AG09319 (cell line): Measurements from ENCODE around the gene SLC3A2.

Experiments used
- DNase-seq: peaks from one replicate; pipeline ENCODE4 v3.0.0-alpha.2; 2010; ENCODE audit warnings: low read depth; ENCODE audit errors: extremely low read depth
- TF ChIP-seq, protein P1 (sequence below): IDR thresholded peaks from 2 replicates; pipeline ENCODE4 v1.5.1; 2011; ENCODE audit warnings: low read depth, mild to moderate bottlenecking, inconsistent platforms, low read length, moderate library complexity

The SLC3A2 gene

DNA sequence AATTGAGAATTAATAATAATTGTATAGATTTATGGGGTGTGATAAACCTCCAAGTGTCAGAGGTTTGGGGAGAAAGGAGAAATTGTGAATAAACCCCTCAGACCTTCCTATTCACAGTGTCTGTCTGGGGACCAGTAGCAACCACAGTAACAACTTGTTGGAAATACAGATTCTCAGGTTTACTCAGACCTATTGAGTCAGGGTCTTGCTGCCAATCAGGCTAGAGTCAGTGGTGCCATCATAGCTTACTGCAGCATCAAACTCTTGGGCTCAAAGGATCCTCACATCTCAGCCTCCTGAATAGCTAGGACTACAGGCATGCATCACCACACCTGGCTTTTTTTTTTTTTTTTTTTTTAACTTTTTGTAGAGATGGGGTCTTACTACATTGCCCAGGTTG lies 17.3 kb downstream of the SLC3A2 start:
- no peak for DNase-seq
- TF ChIP-seq, protein P1, sequence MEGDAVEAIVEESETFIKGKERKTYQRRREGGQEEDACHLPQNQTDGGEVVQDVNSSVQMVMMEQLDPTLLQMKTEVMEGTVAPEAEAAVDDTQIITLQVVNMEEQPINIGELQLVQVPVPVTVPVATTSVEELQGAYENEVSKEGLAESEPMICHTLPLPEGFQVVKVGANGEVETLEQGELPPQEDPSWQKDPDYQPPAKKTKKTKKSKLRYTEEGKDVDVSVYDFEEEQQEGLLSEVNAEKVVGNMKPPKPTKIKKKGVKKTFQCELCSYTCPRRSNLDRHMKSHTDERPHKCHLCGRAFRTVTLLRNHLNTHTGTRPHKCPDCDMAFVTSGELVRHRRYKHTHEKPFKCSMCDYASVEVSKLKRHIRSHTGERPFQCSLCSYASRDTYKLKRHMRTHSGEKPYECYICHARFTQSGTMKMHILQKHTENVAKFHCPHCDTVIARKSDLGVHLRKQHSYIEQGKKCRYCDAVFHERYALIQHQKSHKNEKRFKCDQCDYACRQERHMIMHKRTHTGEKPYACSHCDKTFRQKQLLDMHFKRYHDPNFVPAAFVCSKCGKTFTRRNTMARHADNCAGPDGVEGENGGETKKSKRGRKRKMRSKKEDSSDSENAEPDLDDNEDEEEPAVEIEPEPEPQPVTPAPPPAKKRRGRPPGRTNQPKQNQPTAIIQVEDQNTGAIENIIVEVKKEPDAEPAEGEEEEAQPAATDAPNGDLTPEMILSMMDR: no peak

DNA sequence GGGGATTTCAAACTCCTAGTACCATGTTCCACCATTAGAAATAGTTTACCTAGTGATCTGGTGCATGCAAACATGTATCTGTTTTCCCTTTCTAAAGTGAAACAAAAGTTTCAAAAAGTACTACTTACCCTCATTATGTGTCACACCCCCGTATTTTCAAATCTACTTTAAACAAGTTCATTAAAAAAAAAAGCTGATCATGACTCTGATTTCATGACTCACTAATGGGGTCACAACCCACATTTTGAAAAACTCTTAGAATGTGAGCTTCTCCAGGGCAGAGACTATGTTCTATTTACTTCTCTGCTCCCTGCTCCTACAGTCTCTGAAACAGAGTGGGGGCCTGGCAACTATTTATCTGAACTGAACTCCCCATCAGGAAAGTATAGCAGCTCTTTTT lies 22.2 kb downstream of the SLC3A2 start:
- no peak for DNase-seq
- TF ChIP-seq, protein P1: no peak

DNA sequence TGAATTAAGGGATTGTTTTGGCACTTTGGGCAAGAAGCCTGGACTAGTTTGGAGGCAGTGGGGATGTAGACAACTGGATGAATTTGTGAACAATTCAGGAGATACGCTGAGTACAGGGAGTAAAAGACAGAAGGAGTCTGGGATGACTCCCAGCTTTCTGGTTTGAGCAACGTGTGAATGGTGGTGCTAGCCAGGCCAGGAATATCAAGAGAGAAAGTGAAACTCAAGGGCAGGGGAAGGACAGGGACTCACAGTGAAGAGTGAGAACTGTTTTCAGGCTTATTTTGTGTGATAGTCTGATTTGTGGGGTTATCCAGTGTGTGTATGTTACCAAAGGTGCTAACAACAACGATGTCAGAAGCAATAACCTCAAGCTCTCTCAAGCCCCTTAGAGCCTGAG lies 24.6 kb downstream of the SLC3A2 start:
- TF ChIP-seq, protein P1: no peak
- no peak for DNase-seq

DNA sequence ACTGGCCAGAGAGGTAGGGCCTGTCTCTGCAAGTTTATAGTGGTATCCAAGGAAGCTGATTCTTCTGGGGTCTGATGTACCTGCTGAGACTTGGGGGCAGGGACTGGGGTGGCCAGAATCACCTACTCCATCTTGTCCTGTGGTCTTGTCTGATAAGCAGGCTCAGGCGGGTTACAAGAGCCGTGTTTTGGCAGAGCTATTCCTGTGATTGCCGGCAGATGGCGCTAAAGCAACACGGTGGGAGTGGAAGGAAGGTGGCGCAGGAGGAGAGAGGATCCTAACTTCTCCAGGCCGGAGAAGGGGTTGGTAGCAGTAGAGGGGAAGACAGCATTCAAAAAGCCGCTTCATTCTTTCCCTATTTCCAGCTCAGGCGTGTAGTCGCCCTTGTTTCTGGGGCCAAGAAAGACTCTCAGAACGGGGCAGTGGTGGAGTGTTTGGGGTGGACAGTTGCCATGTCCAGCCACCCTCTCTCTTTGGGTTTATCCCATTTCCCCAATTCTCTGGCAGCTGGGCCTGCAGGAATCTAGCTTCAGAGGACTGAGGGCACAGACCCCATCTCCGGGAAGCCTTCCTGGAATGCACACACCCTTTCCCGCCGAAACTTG lies 25.3 kb downstream of the SLC3A2 start:
- peak; percentile 49 for DNase-seq
- TF ChIP-seq, protein P1: peak; percentile 100

DNA sequence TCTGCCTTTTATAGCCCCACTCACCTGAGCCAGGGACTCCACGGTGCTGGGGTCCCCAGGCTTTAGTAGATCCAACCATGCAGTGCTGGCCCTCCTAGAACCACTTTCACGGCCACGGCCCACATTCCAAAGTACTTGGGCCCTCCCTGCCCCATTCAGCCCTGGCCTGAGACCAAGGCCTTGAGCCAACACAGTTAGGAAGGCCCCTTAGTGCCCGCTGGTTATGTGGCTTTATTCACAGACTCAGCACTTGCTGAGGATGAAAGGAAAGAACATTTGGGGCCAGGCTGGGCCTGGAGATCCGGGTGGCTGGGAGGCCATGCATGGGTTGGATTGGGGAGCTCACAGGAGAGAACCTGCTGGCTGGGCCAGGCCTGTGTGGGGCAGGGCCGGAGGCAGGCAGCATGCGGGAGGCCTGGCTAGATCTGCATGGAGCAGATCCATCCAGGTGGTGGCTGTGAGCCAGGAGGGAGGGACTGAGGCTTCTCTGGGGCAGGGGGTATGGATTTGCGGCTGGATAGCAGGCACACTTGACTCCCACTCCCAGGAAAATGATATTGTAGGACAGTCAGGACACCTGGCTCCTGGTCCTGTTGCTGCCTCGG lies 27.9 kb downstream of the SLC3A2 start:
- TF ChIP-seq, protein P1: no peak

DNA sequence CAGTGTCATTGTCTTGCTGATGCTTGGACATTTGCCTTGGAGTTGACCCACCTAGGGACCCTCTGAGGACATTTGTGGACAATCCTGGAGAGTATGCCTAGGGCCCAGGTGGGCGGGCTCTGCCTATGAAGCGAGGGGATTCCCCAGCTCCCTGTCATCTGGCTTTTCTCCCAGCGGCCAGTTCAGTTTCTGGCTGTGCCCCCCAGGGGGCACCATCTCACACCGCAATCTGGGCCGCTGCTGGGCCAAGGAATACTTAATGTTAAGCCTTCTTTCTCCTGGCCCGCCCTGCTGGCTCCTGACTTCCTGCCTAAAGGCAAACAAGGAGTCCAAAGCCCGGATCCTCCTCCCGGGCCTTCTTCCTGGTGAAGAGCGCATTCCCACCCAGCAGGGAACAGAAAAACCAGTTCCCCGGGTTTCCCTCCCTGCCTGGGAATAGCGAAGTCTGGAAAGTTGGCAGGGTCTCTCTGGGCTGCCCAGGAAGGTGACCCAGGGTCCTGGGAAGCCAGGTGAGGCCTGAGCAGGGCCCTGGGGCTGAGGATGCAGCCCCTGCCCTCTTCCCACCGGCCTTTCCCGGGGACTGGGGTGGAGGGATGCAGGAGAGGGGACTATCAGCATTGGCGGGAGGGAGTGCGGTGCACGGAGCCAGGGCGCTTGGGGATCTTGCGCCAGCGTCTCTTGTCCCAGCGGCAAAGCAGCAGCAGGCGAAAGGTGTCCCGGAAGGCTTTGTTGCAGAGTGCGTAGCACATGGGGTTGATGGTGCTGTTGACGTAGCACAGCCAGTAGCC lies 28.6 kb downstream of the SLC3A2 start:
- TF ChIP-seq, protein P1: peak; percentile 58

More for the DNA sequence above, 27.9 kb downstream of the SLC3A2 start:
- no peak for DNase-seq

More for the DNA sequence above, 28.6 kb downstream of the SLC3A2 start:
- no peak for DNase-seq
